OCI-LY3 (cell line): ENCODE data around the gene BANK1.

Experiments
- EZH2phosphoT487 ChIP-seq: fragments of 200-600 bp; shearing (Covaris generic); IDR thresholded peaks from 2 replicates; pipeline ENCODE4 v1.6.1; 2018; ENCODE audit warnings: antibody characterized with exemption, mixed run types, low read depth
- TF ChIP-seq, protein P1 (sequence below): fragments of 200-600, 300-600 bp; sonication (generic); IDR thresholded peaks from 2 replicates; pipeline ENCODE4 v1.5.1; 2014; ENCODE audit warnings: antibody characterized with exemption, low read length, low read depth

GRCh38 chr4:101795704-101796103 lies 5.2 kb downstream of the BANK1 start:
- TF ChIP-seq, protein P1, sequence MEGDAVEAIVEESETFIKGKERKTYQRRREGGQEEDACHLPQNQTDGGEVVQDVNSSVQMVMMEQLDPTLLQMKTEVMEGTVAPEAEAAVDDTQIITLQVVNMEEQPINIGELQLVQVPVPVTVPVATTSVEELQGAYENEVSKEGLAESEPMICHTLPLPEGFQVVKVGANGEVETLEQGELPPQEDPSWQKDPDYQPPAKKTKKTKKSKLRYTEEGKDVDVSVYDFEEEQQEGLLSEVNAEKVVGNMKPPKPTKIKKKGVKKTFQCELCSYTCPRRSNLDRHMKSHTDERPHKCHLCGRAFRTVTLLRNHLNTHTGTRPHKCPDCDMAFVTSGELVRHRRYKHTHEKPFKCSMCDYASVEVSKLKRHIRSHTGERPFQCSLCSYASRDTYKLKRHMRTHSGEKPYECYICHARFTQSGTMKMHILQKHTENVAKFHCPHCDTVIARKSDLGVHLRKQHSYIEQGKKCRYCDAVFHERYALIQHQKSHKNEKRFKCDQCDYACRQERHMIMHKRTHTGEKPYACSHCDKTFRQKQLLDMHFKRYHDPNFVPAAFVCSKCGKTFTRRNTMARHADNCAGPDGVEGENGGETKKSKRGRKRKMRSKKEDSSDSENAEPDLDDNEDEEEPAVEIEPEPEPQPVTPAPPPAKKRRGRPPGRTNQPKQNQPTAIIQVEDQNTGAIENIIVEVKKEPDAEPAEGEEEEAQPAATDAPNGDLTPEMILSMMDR: no peak
- no peak for TF ChIP-seq EZH2phosphoT487
